Measurements from ENCODE around the gene RILPL1.
A peak's percentile ranks its signal among the peaks of the same experiment; 100 is the strongest.

The RILPL1 gene

GRCh38 chr12:123449856-123450255 lies 83.7 kb downstream of the RILPL1 start:
- peaks cover 17% of the 10 kb centered on the region for H3K4me1 ChIP-seq (ENCODE audit: control insufficient read depth, insufficient read depth, low read length, poor library complexity, severe bottlenecking)
- H3K4me3 ChIP-seq (ENCODE audit: insufficient read depth, low read depth, low read length, poor library complexity, severe bottlenecking), result no peak overlapping the region
- H3K36me3 ChIP-seq (ENCODE audit: control insufficient read depth, insufficient read depth, low read length), result no peaks in the 10 kb centered on the region
- no peaks in the 10 kb centered on the region for H3K9me3 ChIP-seq (ENCODE audit: control insufficient read depth, low read length)
- no peak for DNase-seq
- H3K27ac ChIP-seq (ENCODE audit: insufficient read depth, low read length, poor library complexity, severe bottlenecking), result no peak overlapping the region
- no peaks in the 10 kb centered on the region for H3K27me3 ChIP-seq (replicated peaks; ENCODE audit: control insufficient read depth, insufficient read depth, low read length, poor library complexity, severe bottlenecking)

GRCh38 chr12:123449249-123449733 lies 84.2 kb downstream of the RILPL1 start:
- no peak overlapping the region for H3K4me3 ChIP-seq (ENCODE audit: insufficient read depth, low read depth, low read length, poor library complexity, severe bottlenecking)

GRCh38 chr12:123446333-123446713 lies 87.2 kb downstream of the RILPL1 start:
- H3K27ac ChIP-seq (ENCODE audit: insufficient read depth, low read length, poor library complexity, severe bottlenecking), result peak overlapping the region; percentile 51
- peaks cover 17% of the 10 kb centered on the region for H3K4me1 ChIP-seq (ENCODE audit: control insufficient read depth, insufficient read depth, low read length, poor library complexity, severe bottlenecking)
- H3K4me3 ChIP-seq (ENCODE audit: insufficient read depth, low read depth, low read length, poor library complexity, severe bottlenecking), result no peak overlapping the region
- no peaks in the 10 kb centered on the region for H3K27me3 ChIP-seq (replicated peaks; ENCODE audit: control insufficient read depth, insufficient read depth, low read length, poor library complexity, severe bottlenecking)
- no peaks in the 10 kb centered on the region for H3K36me3 ChIP-seq (ENCODE audit: control insufficient read depth, insufficient read depth, low read length)
- H3K9me3 ChIP-seq (ENCODE audit: control insufficient read depth, low read length), result no peaks in the 10 kb centered on the region
- DNase-seq, result no peak

More at GRCh38 chr12:123449249-123449733, 84.2 kb downstream of the RILPL1 start:
- Histone ChIP-seq H3K9me3 (ENCODE audit: control insufficient read depth, low read length) (no peaks in the 10 kb centered on the region), H3K27ac (ENCODE audit: insufficient read depth, low read length, poor library complexity, severe bottlenecking) (no peak overlapping the region), H3K4me1 (ENCODE audit: control insufficient read depth, insufficient read depth, low read length, poor library complexity, severe bottlenecking) (peaks cover 17% of the 10 kb centered on the region), H3K36me3 (ENCODE audit: control insufficient read depth, insufficient read depth, low read length) (no peaks in the 10 kb centered on the region), H3K27me3 (replicated peaks; ENCODE audit: control insufficient read depth, insufficient read depth, low read length, poor library complexity, severe bottlenecking) (no peaks in the 10 kb centered on the region)
- no peak for DNase-seq

GRCh38 chr12:123445388-123446332 lies 87.9 kb downstream of the RILPL1 start:
- H3K4me1 ChIP-seq (ENCODE audit: control insufficient read depth, insufficient read depth, low read length, poor library complexity, severe bottlenecking), result peaks cover 17% of the 10 kb centered on the region
- H3K4me3 ChIP-seq (ENCODE audit: insufficient read depth, low read depth, low read length, poor library complexity, severe bottlenecking), result no peak overlapping the region
- H3K27me3 ChIP-seq (replicated peaks; ENCODE audit: control insufficient read depth, insufficient read depth, low read length, poor library complexity, severe bottlenecking), result no peaks in the 10 kb centered on the region
- DNase-seq, result no peak
- H3K27ac ChIP-seq (ENCODE audit: insufficient read depth, low read length, poor library complexity, severe bottlenecking), result peak overlapping the region; percentile 51
- H3K9me3 ChIP-seq (ENCODE audit: control insufficient read depth, low read length), result no peaks in the 10 kb centered on the region
- H3K36me3 ChIP-seq (ENCODE audit: control insufficient read depth, insufficient read depth, low read length), result no peaks in the 10 kb centered on the region

GRCh38 chr12:123444092-123445026 lies 89.2 kb downstream of the RILPL1 start:
- no peak overlapping the region for H3K27ac ChIP-seq (ENCODE audit: insufficient read depth, low read length, poor library complexity, severe bottlenecking)
- DNase-seq, result no peak

GRCh38 chr12:123442774-123443173 lies 90.7 kb downstream of the RILPL1 start:
- DNase-seq, result no peak

More at GRCh38 chr12:123444092-123445026, 89.2 kb downstream of the RILPL1 start:
- H3K4me1 ChIP-seq (ENCODE audit: control insufficient read depth, insufficient read depth, low read length, poor library complexity, severe bottlenecking), result peaks cover 17% of the 10 kb centered on the region
- H3K4me3 ChIP-seq (ENCODE audit: insufficient read depth, low read depth, low read length, poor library complexity, severe bottlenecking), result no peak overlapping the region
- no peaks in the 10 kb centered on the region for H3K36me3 ChIP-seq (ENCODE audit: control insufficient read depth, insufficient read depth, low read length)
- H3K9me3 ChIP-seq (ENCODE audit: control insufficient read depth, low read length), result no peaks in the 10 kb centered on the region
- H3K27me3 ChIP-seq (replicated peaks; ENCODE audit: control insufficient read depth, insufficient read depth, low read length, poor library complexity, severe bottlenecking), result no peaks in the 10 kb centered on the region

GRCh38 chr12:123441523-123442164 lies 91.9 kb downstream of the RILPL1 start:
- Histone ChIP-seq H3K27ac (ENCODE audit: insufficient read depth, low read length, poor library complexity, severe bottlenecking) (no peak overlapping the region), H3K9me3 (ENCODE audit: control insufficient read depth, low read length) (no peaks in the 10 kb centered on the region), H3K4me3 (ENCODE audit: insufficient read depth, low read depth, low read length, poor library complexity, severe bottlenecking) (no peak overlapping the region), H3K27me3 (replicated peaks; ENCODE audit: control insufficient read depth, insufficient read depth, low read length, poor library complexity, severe bottlenecking) (no peaks in the 10 kb centered on the region), H3K36me3 (ENCODE audit: control insufficient read depth, insufficient read depth, low read length) (no peaks in the 10 kb centered on the region), H3K4me1 (ENCODE audit: control insufficient read depth, insufficient read depth, low read length, poor library complexity, severe bottlenecking) (peaks cover 14% of the 10 kb centered on the region)
- no peak for DNase-seq

More at GRCh38 chr12:123442774-123443173, 90.7 kb downstream of the RILPL1 start:
- Histone ChIP-seq H3K36me3 (ENCODE audit: control insufficient read depth, insufficient read depth, low read length) (no peaks in the 10 kb centered on the region), H3K27me3 (replicated peaks; ENCODE audit: control insufficient read depth, insufficient read depth, low read length, poor library complexity, severe bottlenecking) (no peaks in the 10 kb centered on the region), H3K9me3 (ENCODE audit: control insufficient read depth, low read length) (no peaks in the 10 kb centered on the region), H3K27ac (ENCODE audit: insufficient read depth, low read length, poor library complexity, severe bottlenecking) (no peak overlapping the region), H3K4me3 (ENCODE audit: insufficient read depth, low read depth, low read length, poor library complexity, severe bottlenecking) (no peak overlapping the region), H3K4me1 (ENCODE audit: control insufficient read depth, insufficient read depth, low read length, poor library complexity, severe bottlenecking) (peaks cover 14% of the 10 kb centered on the region)

GRCh38 chr12:123436017-123436964 lies 97.2 kb downstream of the RILPL1 start, which contains the start of gene RILPL2:
TSS of gene RILPL2 (minus strand) at chr12:123436684. CDS start at chr12:123436420, 264 bp downstream.
- peaks cover 29% of the 10 kb centered on the region for H3K4me1 ChIP-seq (ENCODE audit: control insufficient read depth, insufficient read depth, low read length, poor library complexity, severe bottlenecking)
- H3K4me3 ChIP-seq (ENCODE audit: insufficient read depth, low read depth, low read length, poor library complexity, severe bottlenecking), result peak within 1 kb of the TSS; percentile 84
- DNase-seq, result peak; percentile 90 to 92 (median 92)
- H3K27me3 ChIP-seq (replicated peaks; ENCODE audit: control insufficient read depth, insufficient read depth, low read length, poor library complexity, severe bottlenecking), result no peaks in the 10 kb centered on the region
- H3K9me3 ChIP-seq (ENCODE audit: control insufficient read depth, low read length), result no peaks in the 10 kb centered on the region
- no peaks in the 10 kb centered on the region for H3K36me3 ChIP-seq (ENCODE audit: control insufficient read depth, insufficient read depth, low read length)
- peak within 1 kb of the TSS; percentile 91 for H3K27ac ChIP-seq (ENCODE audit: insufficient read depth, low read length, poor library complexity, severe bottlenecking)

Data from effector memory CD4-positive, alpha-beta T cell (primary cell).